ENCODE measurements around the gene TMEM164.
"Not testable (repeated sequence)": the region's sequence is repeated elsewhere in the genome, so short reads cannot be mapped to it uniquely, and the experiment has no call there.

The TMEM164 gene

DNA sequence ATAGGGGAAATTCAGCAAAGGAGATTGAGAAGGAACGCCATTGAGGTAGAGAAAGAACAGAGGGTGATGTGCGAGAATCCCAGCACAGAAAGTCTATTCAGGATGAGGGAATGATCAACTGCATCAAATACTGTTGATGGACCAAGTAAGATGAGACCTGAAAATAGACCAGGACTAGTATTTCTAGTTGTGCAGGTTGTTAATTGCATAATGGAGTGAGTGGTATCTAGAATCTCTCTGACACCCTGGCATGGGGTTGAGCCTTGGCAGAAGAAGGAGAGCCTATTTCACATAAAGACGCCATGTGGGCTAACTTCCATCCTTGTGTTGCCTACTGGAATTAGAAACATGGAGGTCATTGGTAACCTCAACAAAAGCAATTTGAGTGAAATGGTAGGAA lies 135.6 kb downstream of the TMEM164 start:
- DNase-seq: no peak

DNA sequence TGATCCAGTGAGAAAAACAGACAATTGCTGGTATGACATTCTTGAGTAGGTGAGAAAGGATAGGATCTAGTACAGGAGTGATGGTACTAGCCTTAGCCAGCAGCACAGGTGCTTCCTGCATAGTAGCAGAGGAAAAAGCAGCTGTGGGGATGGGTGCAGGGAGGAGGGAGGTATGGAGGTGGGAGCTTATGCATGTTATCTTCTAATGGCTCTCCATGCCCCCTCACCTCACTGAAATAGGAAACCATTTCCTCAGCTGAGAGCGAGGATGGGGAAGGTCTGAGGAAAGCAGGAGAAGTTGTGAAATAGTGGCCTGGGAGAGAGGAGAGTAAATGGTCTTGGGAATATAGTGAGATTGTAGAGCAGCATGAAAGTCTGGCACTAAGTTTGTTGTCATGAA lies 136.3 kb downstream of the TMEM164 start:
- no peak for DNase-seq

DNA sequence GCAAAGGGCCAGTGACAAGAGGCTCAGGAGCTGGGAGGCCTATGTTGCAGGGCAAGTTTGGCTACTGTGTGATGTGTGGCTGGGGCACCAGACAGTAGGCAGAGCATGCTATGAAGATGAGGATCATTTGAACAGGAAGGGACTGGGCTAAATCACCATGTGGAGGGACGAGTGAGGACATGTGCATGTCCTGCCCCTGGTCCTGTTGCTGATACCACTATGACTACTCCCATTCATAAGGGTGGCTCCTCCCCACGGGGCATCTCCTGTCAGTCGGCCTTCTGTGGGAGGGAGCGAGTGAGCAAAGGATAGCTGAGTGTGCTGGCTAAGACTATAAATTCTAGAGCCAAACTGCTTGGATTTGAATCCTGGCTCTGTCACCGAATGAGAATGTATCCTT lies 139.2 kb downstream of the TMEM164 start:
- DNase-seq: no peak

DNA sequence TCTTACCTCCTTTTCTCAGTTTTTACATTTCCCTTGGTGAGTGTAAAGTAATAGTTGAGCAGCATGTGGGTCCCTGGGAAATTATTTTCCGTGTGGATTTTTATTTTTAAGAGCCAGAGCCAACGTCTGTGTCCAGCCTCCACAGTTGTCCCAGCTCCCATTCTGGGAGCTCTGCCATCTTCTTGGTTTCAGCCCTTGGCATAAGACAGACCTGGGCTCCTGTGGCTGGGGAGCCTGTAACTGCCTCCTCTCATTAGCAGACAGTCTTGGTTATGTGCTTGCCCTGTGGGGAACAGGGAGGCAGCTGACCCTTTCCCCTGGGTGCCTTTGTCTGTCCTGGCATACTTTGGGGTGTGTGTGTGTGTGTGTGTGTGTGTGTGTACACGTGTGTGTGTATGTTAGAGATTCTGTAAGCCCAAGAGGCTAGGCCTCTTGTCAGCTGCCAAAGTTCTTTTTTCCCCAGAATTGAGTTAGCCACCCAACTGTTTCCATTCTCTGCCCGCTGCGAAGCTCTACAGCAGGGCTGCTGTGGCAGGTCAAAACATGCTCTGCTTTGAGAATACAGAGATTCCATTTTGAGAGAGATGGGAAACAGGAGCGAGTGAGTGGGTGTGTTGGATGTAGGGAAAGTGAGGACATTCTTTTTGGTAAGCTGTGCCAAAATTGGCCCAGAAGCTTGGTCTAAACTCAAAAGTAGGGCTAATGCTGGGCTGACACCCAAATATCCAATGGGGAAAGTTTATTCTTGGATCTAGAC lies 140.7 kb downstream of the TMEM164 start:
- DNase-seq: no peak

DNA sequence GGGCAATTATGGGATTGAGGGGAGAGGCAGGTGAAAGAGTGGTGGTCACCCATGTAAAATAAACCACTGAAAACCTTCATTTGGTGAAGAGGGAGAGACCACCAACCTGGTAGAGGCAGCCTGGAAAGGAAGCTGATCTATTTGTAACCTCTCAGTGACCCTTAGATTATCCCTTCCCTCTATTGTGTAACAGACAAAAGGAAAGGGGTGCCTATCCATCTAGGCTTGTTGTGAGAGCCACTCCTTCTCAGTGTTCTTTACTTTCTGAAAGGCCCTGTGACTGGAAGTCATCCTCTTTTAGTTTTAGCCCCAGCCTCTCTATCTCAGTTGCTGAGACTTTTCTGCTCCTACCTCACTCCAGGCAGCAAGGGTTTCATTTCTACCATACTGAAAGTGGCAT lies 142.4 kb downstream of the TMEM164 start:
- DNase-seq: no peak

DNA sequence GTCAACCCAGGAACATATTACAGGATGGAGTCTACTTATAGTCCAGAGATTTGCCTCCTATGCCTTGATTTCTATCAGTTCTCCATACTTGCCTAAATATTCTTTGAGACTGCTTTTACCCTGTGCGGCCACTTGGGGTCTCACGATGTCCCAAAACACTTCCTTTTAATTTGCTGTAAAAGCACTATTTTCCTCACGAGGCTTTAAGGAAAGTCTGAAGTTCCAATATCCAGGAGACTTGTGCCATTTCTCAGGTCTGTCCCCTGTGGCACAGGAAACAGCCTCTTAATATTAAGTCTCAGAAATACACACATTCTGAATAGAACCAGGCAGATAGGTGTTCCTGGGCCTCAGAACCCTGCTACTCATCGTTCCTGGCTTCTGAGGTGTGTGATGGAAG lies 142.9 kb downstream of the TMEM164 start:
- DNase-seq: peak in 1 of 2 donors; percentile 19

DNA sequence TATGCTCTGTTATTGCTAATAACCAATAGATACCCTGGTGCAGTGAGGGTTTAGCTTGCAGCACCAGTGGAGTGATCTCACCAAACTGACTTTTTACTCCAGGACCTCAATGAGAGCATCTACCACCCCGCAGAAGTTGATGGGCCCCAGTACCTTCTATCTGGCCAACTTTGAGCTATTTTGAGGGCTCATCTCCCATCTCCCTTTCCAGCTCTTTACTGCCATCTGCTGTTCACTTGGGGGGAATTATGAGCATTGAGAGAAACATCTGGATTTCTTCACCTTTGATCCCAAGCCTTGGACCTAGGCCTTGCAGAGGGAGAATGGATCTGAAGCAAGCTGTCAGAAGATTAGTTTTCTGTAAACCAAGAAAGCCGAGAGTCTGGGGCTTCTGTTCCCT lies 143.6 kb downstream of the TMEM164 start:
- DNase-seq: peak; percentile 13 to 48

DNA sequence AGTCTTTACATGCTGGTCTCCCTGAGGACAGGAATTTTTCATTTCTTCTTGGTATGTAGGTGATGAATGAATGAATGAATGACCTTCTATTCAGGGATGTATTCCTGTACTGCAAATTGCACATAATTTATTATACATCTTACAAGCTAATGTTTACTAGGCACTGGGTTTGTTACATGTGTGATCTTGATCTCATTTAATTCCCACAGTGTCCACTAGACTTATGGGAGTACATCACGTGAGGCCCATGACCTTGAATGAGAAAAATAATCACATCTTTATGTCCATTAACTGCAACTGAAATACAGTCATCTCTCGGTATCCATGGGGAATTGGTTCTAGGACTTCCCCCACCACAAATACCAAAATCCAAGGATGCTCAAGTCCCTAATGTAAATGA lies 150.3 kb downstream of the TMEM164 start:
- DNase-seq: no peak

DNA sequence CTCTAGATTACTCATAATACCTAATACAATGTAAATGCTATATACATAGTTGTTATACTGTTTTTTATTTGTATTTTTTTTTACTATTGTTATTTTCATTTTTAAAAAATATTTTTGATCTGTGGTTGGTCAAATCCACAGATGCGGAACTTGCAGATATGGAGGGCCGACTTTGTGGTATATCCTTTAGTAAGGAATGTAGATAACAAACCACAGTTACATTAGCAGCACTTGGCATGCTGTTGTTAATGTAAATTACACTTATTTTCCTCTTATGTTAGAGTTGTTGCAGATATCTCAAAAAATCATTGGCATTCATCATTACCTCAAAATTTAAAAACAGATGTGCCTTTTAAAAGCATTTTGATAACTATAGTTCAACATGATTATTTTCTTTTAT lies 151.0 kb downstream of the TMEM164 start:
- DNase-seq: no peak

DNA sequence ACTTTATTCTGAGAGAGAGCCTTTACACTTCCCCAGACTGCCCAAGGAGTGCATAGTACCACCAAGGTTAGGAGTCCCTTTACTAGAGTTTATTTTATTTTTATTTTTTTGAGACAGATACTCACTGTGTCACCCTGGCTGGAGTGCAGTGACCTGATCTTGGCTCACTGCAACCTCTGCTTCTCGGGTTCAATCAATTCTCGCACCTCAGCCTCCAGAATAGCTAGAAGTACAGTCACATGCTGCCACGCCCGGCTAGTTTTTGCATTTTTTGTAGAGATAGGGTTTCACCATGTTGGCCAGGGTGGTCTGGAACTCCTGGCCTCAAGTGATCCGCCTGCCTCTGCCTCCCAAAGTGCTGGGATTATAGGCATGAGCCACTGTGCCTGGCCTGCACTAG lies 151.4 kb downstream of the TMEM164 start:
- DNase-seq: not testable (repeated sequence)

DNA sequence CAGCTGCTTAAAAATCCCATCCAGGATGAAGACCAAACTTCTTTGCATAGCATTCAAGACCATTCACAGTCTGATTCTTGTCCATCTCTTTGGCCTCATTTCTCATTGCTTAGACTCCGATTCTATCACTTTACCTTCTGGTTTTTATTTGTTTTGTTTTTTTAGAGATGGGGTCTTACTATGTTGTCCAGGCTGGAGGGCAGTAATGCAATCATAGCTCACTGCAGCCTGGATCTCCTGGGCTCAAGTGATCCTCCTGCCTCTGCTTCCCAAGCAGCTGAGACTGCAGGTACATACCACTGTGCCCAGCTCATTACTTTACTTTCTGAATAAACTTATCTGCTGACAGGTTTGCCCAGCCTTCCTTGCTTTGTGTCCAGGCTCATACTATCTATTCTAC lies 152.8 kb downstream of the TMEM164 start:
- DNase-seq: no peak

DNA sequence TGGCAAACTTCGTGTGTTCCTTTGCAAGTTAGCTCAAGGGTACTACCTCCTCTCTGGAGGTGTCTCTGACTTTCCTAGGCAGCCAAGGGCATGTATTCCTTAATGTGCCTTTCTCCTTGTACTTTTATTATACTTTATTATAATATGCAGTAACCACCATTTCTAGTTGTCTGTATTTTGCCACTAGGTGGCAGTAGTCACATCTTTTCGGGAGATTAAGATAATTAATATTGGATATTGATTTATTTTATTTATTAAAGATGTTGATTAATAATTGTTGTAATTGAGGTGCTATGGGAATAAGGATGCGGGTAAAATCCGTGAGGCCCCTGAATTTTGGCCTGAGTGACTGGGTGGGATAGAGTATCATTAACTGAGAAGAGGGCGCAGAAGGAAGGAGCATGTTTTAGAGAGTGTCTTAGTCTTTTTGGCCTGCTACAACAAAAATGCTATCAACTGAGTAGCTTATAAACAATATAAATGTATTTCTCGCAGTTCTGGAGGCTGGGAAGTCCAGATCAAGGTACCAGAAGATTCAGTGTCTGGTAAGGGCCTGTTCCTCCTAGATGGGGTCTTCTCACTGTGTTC lies 153.3 kb downstream of the TMEM164 start:
- DNase-seq: peak in 1 of 2 donors; percentile 35

DNA sequence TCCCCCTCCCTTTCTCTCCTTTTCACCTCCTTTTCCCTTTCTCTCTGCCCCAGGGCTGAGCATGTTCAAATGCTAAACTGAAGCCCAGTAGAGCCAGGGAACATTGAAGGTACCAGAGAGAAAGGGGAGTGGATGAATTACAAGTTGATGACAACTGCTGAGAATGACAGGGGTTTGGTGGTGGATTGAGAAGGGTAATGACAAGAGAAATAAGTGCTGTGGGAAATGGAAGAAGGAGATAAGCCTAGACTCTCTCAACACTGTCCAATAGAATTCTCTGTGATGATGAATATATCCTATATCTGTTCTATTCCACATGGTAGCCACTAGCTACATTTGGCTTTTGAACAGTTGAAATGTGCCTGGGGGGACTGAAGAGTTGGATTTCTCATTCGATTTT lies 154.5 kb downstream of the TMEM164 start:
- DNase-seq: no peak

DNA sequence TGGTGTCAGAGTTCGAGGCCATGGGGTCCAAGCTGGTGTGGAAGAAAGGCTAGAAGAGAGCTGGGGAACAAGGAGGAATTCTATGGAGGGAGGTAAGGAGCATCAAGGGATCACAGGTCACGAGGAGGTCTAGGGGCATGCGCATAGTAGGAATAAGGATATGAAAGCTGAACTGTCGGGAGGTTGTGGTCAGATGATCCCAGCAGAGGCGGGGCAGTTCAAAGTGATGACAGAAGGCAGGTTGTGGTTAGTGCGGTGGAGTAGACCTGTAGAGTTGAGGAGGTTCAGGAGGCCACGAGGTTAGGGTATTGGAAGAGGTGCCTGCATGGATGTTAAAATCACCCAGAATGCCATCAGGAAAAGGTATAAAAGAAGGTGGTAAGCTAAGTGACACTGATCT lies 156.3 kb downstream of the TMEM164 start:
- no peak for DNase-seq

DNA sequence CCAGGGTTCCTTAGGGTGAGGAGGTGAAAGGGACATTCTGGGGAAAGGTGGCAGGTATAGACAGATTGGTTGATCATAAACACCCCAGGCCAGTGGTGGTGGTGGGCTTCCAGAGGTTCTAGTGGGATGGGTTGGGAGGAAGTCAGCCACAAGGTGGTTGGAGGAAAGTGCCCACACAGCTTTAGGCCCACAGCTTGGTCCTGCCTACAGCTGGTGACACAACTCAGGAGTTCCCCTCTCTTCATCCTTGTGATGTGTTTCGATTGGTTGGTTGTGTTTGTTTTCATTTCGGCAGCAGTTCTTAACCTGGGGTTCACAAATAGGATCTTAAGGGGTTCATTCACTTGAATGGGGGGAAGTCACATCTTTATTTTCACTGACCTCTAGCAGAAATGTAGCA lies 157.0 kb downstream of the TMEM164 start:
- DNase-seq: no peak

DNA sequence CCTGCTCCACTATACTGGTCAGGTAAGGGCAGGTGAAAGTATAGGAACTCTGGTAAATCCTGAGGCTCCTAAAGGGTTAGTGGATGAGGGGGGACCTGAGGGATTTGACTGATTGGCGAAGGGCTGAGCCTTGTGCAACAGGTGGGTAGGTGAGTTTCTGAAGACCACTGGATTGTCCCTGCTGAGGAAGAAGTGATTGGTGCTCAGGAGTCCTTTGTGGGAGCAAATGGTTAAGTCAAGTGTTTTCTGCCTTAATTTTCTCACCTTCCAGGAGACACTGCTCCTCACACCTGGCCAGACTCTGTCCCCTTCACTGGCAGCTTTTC lies 158.4 kb downstream of the TMEM164 start:
- DNase-seq: no peak

DNA sequence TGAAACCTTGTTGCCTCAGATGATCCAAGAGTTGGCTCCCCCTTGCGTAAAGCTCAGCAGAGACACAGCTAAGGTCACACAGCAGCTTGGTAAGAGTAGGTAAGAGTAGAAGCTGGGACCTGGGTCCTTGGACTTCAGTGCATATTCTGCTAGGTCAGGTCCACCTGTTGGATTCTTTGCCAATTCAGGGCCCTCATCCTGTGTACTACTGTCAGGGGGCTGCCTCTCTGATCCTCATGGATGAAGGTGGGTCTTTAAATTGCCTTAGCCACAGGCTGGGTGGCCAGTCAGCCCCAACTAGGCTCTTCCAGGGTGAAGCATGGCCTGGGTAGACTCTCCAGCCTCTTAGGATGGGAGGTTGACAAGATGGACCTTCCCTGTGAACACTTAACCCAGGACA lies 159.2 kb downstream of the TMEM164 start:
- DNase-seq: no peak

DNA sequence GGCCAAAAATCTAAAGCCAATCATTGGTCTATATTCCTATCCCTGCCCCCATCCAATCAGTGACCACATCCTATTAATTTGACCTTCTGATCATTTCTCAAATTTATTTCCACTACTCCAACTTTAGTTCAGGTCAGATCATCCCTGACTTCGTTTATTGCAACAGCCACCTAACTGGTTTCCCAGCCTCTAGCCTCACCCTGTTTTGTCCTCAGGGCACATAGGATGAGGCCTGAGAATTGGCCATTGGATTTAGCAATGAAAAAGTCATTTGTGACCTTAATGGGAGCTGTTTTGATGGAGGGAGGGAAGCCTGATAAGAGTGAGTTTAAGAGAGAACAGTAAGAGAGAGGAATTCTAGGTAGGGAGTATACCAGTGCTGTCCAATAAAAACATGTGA lies 160.0 kb downstream of the TMEM164 start:
- no peak for DNase-seq

DNA sequence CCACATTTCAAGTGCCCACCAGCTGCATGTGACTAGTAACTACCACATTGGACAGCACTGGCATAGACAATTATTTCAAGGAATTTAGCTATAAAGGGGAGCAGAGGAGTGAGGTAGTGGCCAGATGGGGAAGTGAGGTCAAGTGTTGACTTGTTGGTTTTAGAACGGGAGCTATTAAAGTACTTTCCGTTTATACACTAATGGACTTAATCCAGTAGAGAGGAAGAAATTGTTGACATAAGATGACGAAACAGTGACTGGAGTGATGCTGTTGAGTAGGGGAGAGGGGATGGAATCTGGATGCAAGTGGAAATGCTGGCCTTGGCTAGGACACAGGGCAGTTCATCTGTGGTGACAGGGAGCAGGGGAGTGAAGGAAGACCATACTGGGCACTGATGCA lies 160.6 kb downstream of the TMEM164 start:
- DNase-seq: no peak

DNA sequence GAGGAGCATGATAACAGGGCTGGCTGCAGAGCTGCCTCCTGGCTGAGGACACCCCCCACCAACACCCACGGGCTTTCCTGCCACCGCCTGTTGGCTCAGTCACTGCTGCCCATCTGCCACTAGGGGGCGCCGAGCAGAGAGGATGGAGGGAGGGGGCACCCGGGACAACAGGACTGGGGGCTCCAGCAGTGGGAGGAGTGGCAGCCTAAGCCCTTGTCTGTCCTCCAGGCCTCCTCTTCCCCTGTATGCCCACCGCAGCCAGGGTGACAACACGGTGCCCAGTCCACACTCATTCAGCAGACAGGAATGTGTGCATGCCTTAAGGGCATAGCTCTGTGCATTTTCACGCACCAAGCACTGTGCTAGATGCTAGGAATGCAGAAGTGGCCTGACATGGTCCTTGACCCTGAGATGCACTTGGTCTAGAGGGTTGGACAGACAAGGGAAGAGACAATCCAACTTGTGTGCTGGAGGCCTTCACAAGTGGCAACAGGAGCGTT lies 165.1 kb downstream of the TMEM164 start:
- peak; percentile 24 to 48 for DNase-seq

DNA sequence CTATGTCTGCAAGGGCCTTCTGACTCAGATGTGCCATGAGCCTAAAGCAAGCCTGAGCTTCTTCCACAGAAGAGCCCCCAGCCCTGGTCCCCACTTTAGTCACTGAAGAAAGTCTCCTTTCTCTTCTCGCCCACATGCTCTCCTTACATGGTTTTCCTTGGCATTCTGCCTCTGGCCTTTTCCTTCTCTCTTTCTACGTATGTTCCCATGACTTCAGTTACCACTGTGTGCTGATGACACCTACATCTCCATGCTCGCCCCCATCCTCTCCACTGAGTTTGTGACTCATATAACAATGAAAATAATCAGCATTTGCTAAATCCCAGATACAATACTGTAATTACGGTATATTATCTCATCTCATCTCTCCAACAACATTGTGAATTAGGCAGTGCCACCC lies 165.7 kb downstream of the TMEM164 start:
- DNase-seq: no peak

DNA sequence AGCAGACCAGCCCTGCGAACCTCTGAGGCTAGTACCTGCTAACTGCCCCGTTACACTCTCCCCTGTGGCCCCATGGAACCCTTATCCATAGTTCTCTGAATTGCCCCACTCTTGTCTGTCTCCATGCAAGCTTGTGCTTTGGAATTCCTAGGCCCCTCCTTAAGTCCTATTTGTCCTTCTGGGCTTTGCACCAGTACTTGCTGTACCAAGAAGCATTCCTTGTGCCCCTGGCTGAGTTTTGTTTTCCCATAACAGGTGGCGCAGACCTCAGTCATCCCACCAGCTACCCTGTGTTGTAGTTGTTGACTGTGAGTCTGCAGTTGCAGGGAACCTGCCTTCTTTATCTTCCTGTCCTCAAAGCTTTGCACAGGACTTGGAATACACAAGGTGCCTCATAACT lies 167.1 kb downstream of the TMEM164 start:
- no peak for DNase-seq

DNA sequence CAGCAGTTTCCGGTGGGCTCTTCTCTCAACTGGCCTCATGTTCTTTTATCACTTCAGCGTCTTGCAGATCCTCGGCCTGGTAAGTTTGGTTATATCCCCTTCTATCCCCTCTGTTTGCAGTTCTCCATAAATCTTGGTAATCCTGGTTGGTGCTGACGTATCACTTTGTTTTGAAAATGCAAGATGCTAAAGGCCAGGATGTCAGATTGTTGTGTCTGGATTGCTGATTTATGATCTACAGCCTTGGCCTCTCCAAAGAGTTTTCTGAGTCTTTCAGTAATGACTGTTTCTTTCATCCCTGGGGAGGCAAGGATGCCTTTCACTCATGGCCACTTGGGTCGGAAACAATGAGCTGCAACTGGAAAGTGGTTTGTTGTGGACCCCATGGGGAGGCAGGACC lies 168.5 kb downstream of the TMEM164 start:
- DNase-seq: no peak

DNA sequence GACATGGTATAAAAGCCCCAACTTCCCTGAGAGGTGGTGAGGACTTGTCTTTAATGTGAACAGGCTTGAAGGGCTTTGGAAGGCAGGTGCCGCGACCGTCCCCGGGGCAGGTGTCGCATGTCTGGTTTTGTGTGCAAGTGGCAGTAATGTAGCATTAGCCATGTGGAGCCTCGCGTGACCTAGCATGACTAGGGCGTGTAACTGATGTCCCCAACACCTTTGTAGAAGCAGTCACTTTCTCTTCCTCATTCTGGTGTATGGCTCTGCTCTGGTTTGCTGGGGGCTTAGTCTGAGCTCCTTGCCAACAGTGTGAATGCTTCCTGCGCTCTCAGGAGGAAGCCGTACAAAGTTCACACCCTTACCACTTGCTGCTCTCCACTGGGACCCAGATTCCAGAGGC lies 169.3 kb downstream of the TMEM164 start:
- peak in 1 of 2 donors; percentile 60 for DNase-seq

All from CD4-positive, alpha-beta T cell treated with Interleukin-1 beta for 1 hour (primary cell).